PC-3 (cell line): ENCODE results near the gene CYP21A2. TPM values are rescaled to one million over a fixed set of nuclear protein-coding genes. Genes with fewer than 3 reads are reported as not detected.

Experiments
- ATAC-seq: fragments of 200-7000 bp; cut with Tn5 transposase; 2 replicates; pipeline ENCODE4 v1.9.1; 2020; ENCODE audit warnings: mild to moderate bottlenecking, moderate library complexity
- BruUV-seq: library from RNA; stranded (reverse); fragments of 400-500 nt; replicated peaks from 2 replicates; lab custom pipeline; 2021; lab: Mats Ljungman, UMichigan
- CTCF ChIA-PET: fragments of 300-600 bp; sonication (Branson Sonifier 250); formaldehyde crosslinking; loops from one replicate; lab custom pipeline; 2022; ENCODE audit warnings: antibody characterized with exemption; lab: Charles Lee
- POLR2A ChIA-PET: fragments of 300-600 bp; sonication (Branson Sonifier 250); formaldehyde crosslinking; loops from one replicate; lab custom pipeline; 2022; ENCODE audit warnings: antibody characterized with exemption; ENCODE audit not compliant: unreplicated experiment; lab: Charles Lee
- DNase-seq: peaks from one replicate; pipeline ENCODE4 v3.0.0-alpha.2; 2015
- H2AFZ ChIP-seq: fragments of 300-600 bp; sonication (generic); 2 replicates; pipeline ENCODE4 v1.6.0; 2016; ENCODE audit warnings: antibody characterized with exemption, low read length
- H3F3A ChIP-seq: fragments of 300-600 bp; sonication (generic); one replicate; pipeline ENCODE4 v1.6.0; 2017; ENCODE audit warnings: antibody characterized with exemption, low read length, control low read depth, mild to moderate bottlenecking; ENCODE audit not compliant: unreplicated experiment
- H3K27ac ChIP-seq: fragments of 300-600 bp; sonication (generic); 2 replicates; pipeline ENCODE4 v1.5.1; 2016; ENCODE audit warnings: mild to moderate bottlenecking, low read length
- H3K27me3 ChIP-seq: fragments of 300-600 bp; sonication (generic); 2 replicates; pipeline ENCODE4 v1.6.1; 2016; ENCODE audit warnings: low read length, mixed read lengths
- H3K36me3 ChIP-seq: fragments of 300-600 bp; sonication (generic); 2 replicates; pipeline ENCODE4 v1.6.1; 2016; ENCODE audit warnings: low read depth, mixed run types, low read length, mixed read lengths
- H3K4me1 ChIP-seq: fragments of 300-600 bp; sonication (generic); 2 replicates; pipeline ENCODE4 v1.5.1; 2016; ENCODE audit warnings: low read length; ENCODE audit not compliant: insufficient read depth
- H3K4me2 ChIP-seq: fragments of 300-600 bp; sonication (generic); 2 replicates; pipeline ENCODE4 v1.6.0; 2016; ENCODE audit warnings: low read length
- H3K4me3 ChIP-seq: fragments of 300-600 bp; sonication (generic); 2 replicates; pipeline ENCODE4 v1.5.1; 2016; ENCODE audit warnings: mild to moderate bottlenecking, low read length, mixed read lengths
- H3K79me2 ChIP-seq: fragments of 300-600 bp; sonication (generic); 2 replicates; pipeline ENCODE4 v1.6.1; 2017; ENCODE audit warnings: low read length, mixed read lengths
- H3K9ac ChIP-seq: fragments of 300-600 bp; sonication (generic); 2 replicates; pipeline ENCODE4 v1.6.0; 2016; ENCODE audit warnings: mild to moderate bottlenecking, low read length
- H3K9me2 ChIP-seq: fragments of 300-600 bp; sonication (generic); replicated peaks from 2 replicates; pipeline ENCODE4 v1.6.1; 2016; ENCODE audit warnings: mixed run types, low read length, mixed read lengths
- H3K9me3 ChIP-seq: fragments of 300-600 bp; sonication (generic); 2 replicates; pipeline ENCODE4 v1.6.1; 2016; ENCODE audit warnings: low read length, mixed read lengths
- H4K20me1 ChIP-seq: fragments of 300-600 bp; sonication (generic); 2 replicates; pipeline ENCODE4 v1.6.1; 2016; ENCODE audit warnings: low read length, mixed read lengths
- EZH2 ChIP-seq: fragments of 300-600 bp; sonication (generic); IDR thresholded peaks from one replicate; pipeline ENCODE4 v1.6.1; 2017; ENCODE audit warnings: antibody characterized with exemption, mild to moderate bottlenecking, low read length; ENCODE audit not compliant: unreplicated experiment
- EZH2phosphoT487 ChIP-seq: fragments of 300-600 bp; sonication (generic); IDR thresholded peaks from 2 replicates; pipeline ENCODE4 v1.6.1; 2018; ENCODE audit warnings: mild to moderate bottlenecking, antibody characterized with exemption, low read length, borderline replicate concordance
- intact Hi-C: fragments of 100-400 bp; cut with micrococcal nuclease; formaldehyde crosslinking; loops from 2 replicates; pipeline ENCODE4 v1.9.0; 2023
- total RNA-seq: library from RNA; depleted of rRNA; stranded (reverse); fragments of >200 nt; gene quantifications from 2 replicates; pipeline ENCODE4 v1.2.3, GENCODE V29; 2014
- TF ChIP-seq, protein P1 (sequence below): fragments of 300-600 bp; sonication (generic); conservative IDR thresholded peaks from 2 replicates; pipeline ENCODE4 v1.5.1; 2017; ENCODE audit warnings: antibody characterized with exemption, low read depth, mild to moderate bottlenecking, low read length

Gene CYP21A2
- total RNA-seq, 1 experiment from 2014 or later = not detected

DNA sequence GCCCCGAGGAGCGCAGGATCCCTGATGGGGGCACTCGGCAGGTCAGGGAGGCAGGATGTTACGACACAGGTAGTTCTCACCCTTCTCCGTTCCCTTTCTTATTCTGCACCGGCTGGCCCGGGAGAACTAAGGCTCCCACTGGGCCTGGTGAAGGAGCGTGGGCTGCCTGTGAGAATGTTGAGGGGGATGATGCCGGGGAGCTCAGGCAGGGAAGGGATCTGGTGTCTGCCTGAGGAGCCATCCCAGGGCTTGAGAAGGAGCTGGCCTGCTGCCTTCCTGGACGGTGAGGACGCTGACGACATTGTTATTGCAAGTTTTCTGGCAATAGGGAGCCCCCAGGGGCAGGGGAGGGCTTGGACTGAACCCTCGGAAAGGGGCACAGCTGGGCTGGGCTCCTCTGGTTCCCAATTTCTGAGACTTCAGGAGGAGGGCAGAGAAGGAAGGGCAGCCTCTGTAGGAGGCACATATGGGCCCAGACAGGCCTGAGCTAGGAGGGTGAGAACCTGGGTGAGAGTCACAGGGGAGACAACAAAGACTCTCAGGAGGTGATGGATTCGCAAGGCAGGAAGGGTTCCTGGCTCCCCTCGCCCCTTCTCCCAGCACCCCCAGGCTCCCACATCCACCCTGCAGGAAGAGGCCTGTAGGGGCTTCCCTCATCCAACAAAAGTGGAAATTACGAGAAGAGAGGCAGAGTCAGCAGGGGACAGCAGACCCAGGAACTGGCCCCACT is 32.8 kb downstream of the CYP21A2 start:
- Histone ChIP-seq H3K36me3 (no peaks in the 10 kb centered on the region), H3F3A (no peaks in the 10 kb centered on the region), H4K20me1 (no peaks in the 10 kb centered on the region), H3K4me3 (no peak overlapping the region), H3K79me2 (no peaks in the 10 kb centered on the region), H3K4me2 (no peak overlapping the region), H3K27me3 (no peaks in the 10 kb centered on the region), H3K9me2 (no peaks in the 10 kb centered on the region), H3K9ac (no peak overlapping the region), H3K27ac (no peak overlapping the region), H3K9me3 (no peaks in the 10 kb centered on the region), H3K4me1 (no peaks in the 10 kb centered on the region), H2AFZ (no peak overlapping the region)
- CTCF ChIA-PET = no interaction called here
- no peak for TF ChIP-seq EZH2phosphoT487
- BruUV-seq = no TSS peak
- no peak for ATAC-seq
- DNase-seq = no peak
- POLR2A ChIA-PET = no interaction called here
- intact Hi-C loops = no loop called here

DNA sequence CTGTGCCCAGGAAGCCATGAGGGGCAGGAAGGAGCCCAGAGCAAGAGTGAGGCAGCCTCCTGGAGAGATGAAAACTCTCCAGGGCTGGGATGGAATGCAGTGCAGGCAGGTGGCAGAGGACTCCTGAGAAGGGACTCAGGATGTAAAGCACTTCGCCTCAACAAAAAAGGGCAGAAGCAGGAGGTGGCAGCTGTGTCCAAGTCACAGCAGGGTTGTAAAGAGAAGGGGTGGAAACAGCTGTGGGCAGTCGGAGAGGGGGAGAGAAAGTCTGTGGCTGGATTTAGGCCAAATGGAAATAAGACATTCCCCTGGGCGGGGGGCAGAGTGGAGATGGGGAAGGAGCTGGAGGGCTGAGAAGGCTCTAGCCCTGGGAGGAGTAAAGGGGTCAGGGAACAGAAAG is 34.9 kb downstream of the CYP21A2 start:
- Histone ChIP-seq H3K9me3 (no peaks in the 10 kb centered on the region), H3K36me3 (no peaks in the 10 kb centered on the region), H3K9me2 (no peaks in the 10 kb centered on the region), H2AFZ (no peak overlapping the region), H3K4me2 (no peak overlapping the region), H3F3A (no peaks in the 10 kb centered on the region), H3K4me3 (no peak overlapping the region), H3K27me3 (no peaks in the 10 kb centered on the region), H3K4me1 (no peaks in the 10 kb centered on the region), H4K20me1 (no peaks in the 10 kb centered on the region), H3K27ac (no peak overlapping the region), H3K79me2 (no peaks in the 10 kb centered on the region), H3K9ac (no peak overlapping the region)
- DNase-seq = no peak
- ChIA-PET POLR2A (no interaction called here), CTCF (no interaction called here)
- intact Hi-C loops = no loop called here
- no TSS peak for BruUV-seq
- ATAC-seq = no peak
- TF ChIP-seq, protein P1, sequence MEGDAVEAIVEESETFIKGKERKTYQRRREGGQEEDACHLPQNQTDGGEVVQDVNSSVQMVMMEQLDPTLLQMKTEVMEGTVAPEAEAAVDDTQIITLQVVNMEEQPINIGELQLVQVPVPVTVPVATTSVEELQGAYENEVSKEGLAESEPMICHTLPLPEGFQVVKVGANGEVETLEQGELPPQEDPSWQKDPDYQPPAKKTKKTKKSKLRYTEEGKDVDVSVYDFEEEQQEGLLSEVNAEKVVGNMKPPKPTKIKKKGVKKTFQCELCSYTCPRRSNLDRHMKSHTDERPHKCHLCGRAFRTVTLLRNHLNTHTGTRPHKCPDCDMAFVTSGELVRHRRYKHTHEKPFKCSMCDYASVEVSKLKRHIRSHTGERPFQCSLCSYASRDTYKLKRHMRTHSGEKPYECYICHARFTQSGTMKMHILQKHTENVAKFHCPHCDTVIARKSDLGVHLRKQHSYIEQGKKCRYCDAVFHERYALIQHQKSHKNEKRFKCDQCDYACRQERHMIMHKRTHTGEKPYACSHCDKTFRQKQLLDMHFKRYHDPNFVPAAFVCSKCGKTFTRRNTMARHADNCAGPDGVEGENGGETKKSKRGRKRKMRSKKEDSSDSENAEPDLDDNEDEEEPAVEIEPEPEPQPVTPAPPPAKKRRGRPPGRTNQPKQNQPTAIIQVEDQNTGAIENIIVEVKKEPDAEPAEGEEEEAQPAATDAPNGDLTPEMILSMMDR = no peak
- TF ChIP-seq EZH2phosphoT487 (no peak), EZH2 (no peak)

DNA sequence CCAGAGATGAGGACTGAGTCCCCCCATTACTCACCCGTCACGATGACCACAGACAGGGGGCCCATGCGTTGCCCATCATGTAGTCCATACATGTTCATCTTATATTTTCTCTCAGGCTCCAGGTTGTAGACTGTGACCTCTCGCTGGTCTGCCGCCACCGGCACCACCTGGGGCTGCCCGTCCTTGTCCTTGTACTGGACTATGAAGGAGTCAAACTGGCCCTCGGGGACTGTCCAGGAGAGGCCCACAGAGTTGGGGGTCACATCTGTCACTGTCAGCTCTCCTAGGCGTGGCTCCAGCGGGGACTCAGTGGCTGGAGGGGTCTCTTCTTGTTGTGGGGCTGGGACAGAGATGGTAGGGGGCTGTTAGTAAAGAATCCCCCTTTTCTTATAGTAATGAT is 35.4 kb downstream of the CYP21A2 start:
- H3K27ac ChIP-seq = no peak overlapping the region
- no peak for TF ChIP-seq EZH2phosphoT487
- TF ChIP-seq EZH2 = no peak
- TF ChIP-seq, protein P1 = no peak
- intact Hi-C loops = no loop called here
- CTCF ChIA-PET = no interaction called here
- no peak overlapping the region for H2AFZ ChIP-seq
- DNase-seq (no peak), ATAC-seq (no peak)
- no TSS peak for BruUV-seq
- H3K36me3 ChIP-seq = no peaks in the 10 kb centered on the region
- H3K27me3 ChIP-seq = no peaks in the 10 kb centered on the region
- H3K79me2 ChIP-seq = no peaks in the 10 kb centered on the region
- no peaks in the 10 kb centered on the region for H3K4me1 ChIP-seq
- H4K20me1 ChIP-seq = no peaks in the 10 kb centered on the region
- no peak overlapping the region for H3K4me3 ChIP-seq
- H3K9ac ChIP-seq = no peak overlapping the region
- H3K4me2 ChIP-seq = no peak overlapping the region
- H3K9me3 ChIP-seq = no peaks in the 10 kb centered on the region
- H3K9me2 ChIP-seq = no peaks in the 10 kb centered on the region
- no peaks in the 10 kb centered on the region for H3F3A ChIP-seq
- POLR2A ChIA-PET = no interaction called here
